GM12878 (cell line): ENCODE measurements around the gene DTX1. TPM values are rescaled to one million over a fixed set of nuclear protein-coding genes. Genes with fewer than 3 reads are reported as not detected.

Source experiments
- ATAC-seq: fragments of 200-7000 bp; cut with Tn5 transposase; 3 replicates; pipeline ENCODE4 v1.9.1; 2020; ENCODE audit warnings: mild to moderate bottlenecking, moderate library complexity
- BruUV-seq: library from RNA; stranded (reverse); fragments of 400-500 nt; replicated peaks from 2 replicates; lab custom pipeline; 2021; lab: Mats Ljungman, UMichigan
- CTCF ChIA-PET: fragments of 300-600 bp; sonication (Branson Sonifier 250); formaldehyde crosslinking; extraction: SDS; loops from one replicate; lab custom pipeline; 2021; ENCODE audit warnings: inconsistent platforms; lab: Yijun Ruan, JAX
- POLR2A ChIA-PET: fragments of 350-600 bp; formaldehyde crosslinking; extraction: SDS; loops from one replicate; lab custom pipeline; 2021; ENCODE audit warnings: inconsistent platforms; lab: Charles Lee
- RAD21 ChIA-PET: fragments of 300-600 bp; sonication (Branson Sonifier 250); formaldehyde crosslinking; loops from one replicate; lab custom pipeline; 2023; ENCODE audit warnings: antibody characterized with exemption; ENCODE audit not compliant: unreplicated experiment; lab: Charles Lee
- SMC1A ChIA-PET: fragments of 300-600 bp; sonication (Branson Sonifier 250); formaldehyde crosslinking; loops from one replicate; lab custom pipeline; 2023; ENCODE audit not compliant: unreplicated experiment, uncharacterized antibody; lab: Charles Lee
- DNase-seq: peaks from one replicate; pipeline ENCODE4 v3.0.0-alpha.2; 2011; ENCODE audit warnings: low read depth, low spot score
- FAIRE-seq: peaks from 3 replicates; lab custom pipeline; 2011; peaks lifted over from hg19 to GRCh38; lab: Jason Lieb, UNC
- H2AFZ ChIP-seq: 2 replicates; pipeline ENCODE4 v1.6.0; 2011; ENCODE audit warnings: low read depth, low read length, control low read depth; ENCODE audit not compliant: control insufficient read depth
- H3K27ac ChIP-seq: 2 replicates; pipeline ENCODE4 v1.5.1; 2011; ENCODE audit warnings: control low read depth; ENCODE audit not compliant: control insufficient read depth, insufficient read depth
- H3K27me3 ChIP-seq, 2 experiments: replicated peaks in 1 of 2; 2 replicates each; pipeline versions ENCODE4 v1.6.0 to v1.6.1; 2011; ENCODE audit warnings: low read length in 1 of 2; ENCODE audit not compliant: control insufficient read depth in 2 of 2, insufficient read depth in 2 of 2
- H3K36me3 ChIP-seq, 2 experiments: 2 replicates each; pipeline ENCODE4 v1.5.1; 2011; ENCODE audit warnings: low read length in 1 of 2; ENCODE audit not compliant: control insufficient read depth in 2 of 2, insufficient read depth in 2 of 2
- H3K4me1 ChIP-seq: 2 replicates; pipeline ENCODE4 v1.6.1; 2011; ENCODE audit warnings: mild to moderate bottlenecking, low read length, moderate library complexity, mixed read lengths; ENCODE audit not compliant: control insufficient read depth, insufficient read depth
- H3K4me2 ChIP-seq: 2 replicates; pipeline ENCODE4 v1.6.0; 2011; ENCODE audit warnings: control low read depth; ENCODE audit not compliant: control insufficient read depth, insufficient read depth
- H3K4me3 ChIP-seq: fragments of 200-600 bp; sonication (generic); 2 replicates; pipeline ENCODE4 v1.5.1; 2016
- H3K79me2 ChIP-seq: 2 replicates; pipeline ENCODE4 v1.6.0; 2011; ENCODE audit warnings: low read length; ENCODE audit not compliant: control insufficient read depth, insufficient read depth
- H3K9ac ChIP-seq: 2 replicates; pipeline ENCODE4 v1.8.0; 2011; ENCODE audit warnings: low read length, control low read depth, mixed read lengths; ENCODE audit not compliant: control insufficient read depth, insufficient read depth
- H3K9me3 ChIP-seq: replicated peaks from 3 replicates; pipeline ENCODE4 v1.5.1; 2011; ENCODE audit warnings: mild to moderate bottlenecking, low read length; ENCODE audit not compliant: control insufficient read depth, insufficient read depth
- H4K20me1 ChIP-seq: 2 replicates; pipeline ENCODE4 v1.6.0; 2011; ENCODE audit not compliant: control insufficient read depth, insufficient read depth
- IKZF2 ChIP-seq, 2 experiments: fragments of 450-650 bp; IDR thresholded peaks; 2 replicates each; pipeline ENCODE4 v1.6.1; 2017; ENCODE audit warnings: mild to moderate bottlenecking in 2 of 2, moderate library complexity in 2 of 2
- NFIC ChIP-seq: IDR thresholded peaks from 2 replicates; pipeline ENCODE4 v1.6.1; 2012; ENCODE audit warnings: low read depth, mild to moderate bottlenecking, inconsistent platforms, low read length, moderate library complexity
- RBBP5 ChIP-seq: fragments of 200-600 bp; sonication (generic); conservative IDR thresholded peaks from 2 replicates; pipeline ENCODE4 v1.6.1; 2016
- SMARCA5 ChIP-seq: fragments of 450-650 bp; IDR thresholded peaks from 2 replicates; pipeline ENCODE4 v1.6.1; 2017; ENCODE audit warnings: mild to moderate bottlenecking
- TAF1 ChIP-seq: IDR thresholded peaks from 2 replicates; pipeline ENCODE4 v1.6.1; 2011; ENCODE audit warnings: mild to moderate bottlenecking, low read depth, low read length, borderline replicate concordance
- WGBS: methylation state at CpG from one replicate; pipeline ENCODE4 v1.1.6; 2016; ENCODE audit warnings: low lambda C conversion rate; ENCODE audit not compliant: insufficient replicate concordance, insufficient coverage; ENCODE audit errors: missing lambda C conversion rate; 5-methylcytosine and 5-hydroxymethylcytosine counted together
- in situ Hi-C: fragments of 300-500 bp; cut with MboI; formaldehyde crosslinking; loops from 9 replicates; pipeline ENCODE4 v1.14.3; 2018; ENCODE audit warnings: mixed read lengths
- intact Hi-C: fragments of 100-400 bp; cut with micrococcal nuclease; formaldehyde crosslinking; loops from one replicate; pipeline ENCODE4 v1.14.2; 2022; ENCODE audit not compliant: unreplicated experiment
- polyA plus RNA-seq, 11 experiments: library from polyadenylated mRNA; depleted of rRNA in 4 of 11; unstranded in 6 of 11; stranded (reverse) in 5 of 11; fragments of >200 nt; fragmentation: Nextera tagmentation in 4 of 11; fragmentation: Illumina TruSeq in 1 of 11; extraction: Ambion mirVana in 4 of 11; extraction: Trizol in 1 of 11; gene quantifications; 1 replicate in 1 of 11; 2 replicates in 10 of 11; pipeline versions ENCODE4 v1.2.1 to v1.2.3, GENCODE V29; 2011 to 2016; ENCODE audit warnings: inconsistent platforms in 2 of 11, missing spikeins in 2 of 11, low read depth in 1 of 11
- total RNA-seq, 4 experiments: library from RNA; depleted of rRNA in 3 of 4; stranded (reverse); fragments of >200 nt in 3 of 4; fragmentation: Illumina TruSeq in 1 of 4; extraction: Trizol in 1 of 4; gene quantifications; 2 replicates each; pipeline versions ENCODE4 v1.2.1 to v1.2.3, GENCODE V29; 2013 to 2021
- TF ChIP-seq, protein P1 (sequence below): fragments of 450-650 bp; IDR thresholded peaks from 2 replicates; pipeline ENCODE4 v1.6.1; 2014; ENCODE audit warnings: mild to moderate bottlenecking
- TF ChIP-seq, protein P2 (sequence below): fragments of 450-650 bp; IDR thresholded peaks from 2 replicates; pipeline ENCODE4 v1.6.1; 2016; ENCODE audit warnings: mild to moderate bottlenecking, moderate library complexity, borderline replicate concordance
- TF ChIP-seq, protein P3 (sequence below): fragments of 450-650 bp; IDR thresholded peaks from 2 replicates; pipeline ENCODE4 v1.6.1; 2017; ENCODE audit warnings: borderline replicate concordance
- TF ChIP-seq, protein P4 (sequence below): fragments of 450-650 bp; IDR thresholded peaks from 2 replicates; pipeline ENCODE4 v1.6.1; 2016; ENCODE audit warnings: mild to moderate bottlenecking

The DTX1 gene
- total and polyA plus RNA-seq, 10 of the 15 experiments (the other 5 are each of a cell fraction or from before 2014, with no cell fraction given): 0.09 to 2.8 (median 0.66) TPM

DNA sequence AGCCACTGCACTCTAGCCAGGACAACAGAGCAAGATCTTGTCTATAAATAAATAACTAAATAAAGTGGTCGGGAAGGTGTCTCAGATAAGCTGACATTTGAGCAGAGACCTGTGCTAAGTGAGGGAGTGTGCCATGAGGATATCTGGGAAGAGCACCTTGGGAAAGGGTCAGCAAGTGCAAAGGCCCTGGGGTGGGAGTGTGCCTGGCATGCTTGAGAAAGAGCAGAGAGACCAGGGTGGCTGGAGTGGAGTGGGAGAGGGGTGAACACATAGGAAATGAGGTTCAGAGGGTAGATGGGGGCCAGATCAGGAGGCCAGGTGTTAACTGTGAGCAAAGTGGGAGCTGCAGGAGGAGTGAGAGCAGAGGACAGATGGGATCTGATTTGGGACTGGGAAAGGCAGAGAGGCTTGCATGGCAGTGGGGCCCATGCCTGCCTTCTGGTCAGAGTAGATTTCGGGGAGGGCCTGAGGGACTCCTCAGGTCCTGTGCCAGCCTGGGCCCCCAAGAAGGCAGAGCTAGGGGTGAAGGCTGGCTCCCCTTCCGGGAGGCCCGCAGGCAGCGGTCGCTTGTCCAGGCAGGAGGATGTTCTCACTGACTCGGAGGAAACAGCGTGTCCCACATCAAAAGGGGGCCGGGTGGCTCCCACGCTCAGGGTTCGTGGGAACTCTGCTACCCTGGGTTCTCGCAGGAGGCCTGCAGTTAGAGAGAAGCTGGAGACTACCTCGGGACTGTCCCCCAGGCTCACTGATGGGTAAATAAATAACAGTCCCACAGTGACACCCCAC lies 32.6 kb downstream of the DTX1 start:
- Histone ChIP-seq H3K79me2 (no peaks in the 10 kb centered on the region), H3K4me3 (no peak overlapping the region), H3K27ac (peak overlapping the region; percentile 68), H3K4me1 (peaks cover 50% of the 10 kb centered on the region), H3K4me2 (peak overlapping the region; percentile 39), H3K9ac (peak overlapping the region; percentile 5; the same call in 1 of the 2 replicates), H3K36me3 (no peaks in the 10 kb centered on the region), H3K27me3 (no peaks in the 10 kb centered on the region), H3K9me3 (no peaks in the 10 kb centered on the region; the same call in 2 of the 3 replicates), H2AFZ (peak overlapping the region; percentile 46), H4K20me1 (no peaks in the 10 kb centered on the region)
- POLR2A ChIA-PET: interaction anchor here (0.5 to 3.9 kb wide), 10 partner anchors 9 to 166 kb away, joined by 3 to 41 read pairs (median 6); partner anchors contain the start of gene OAS2
- intact Hi-C loops: no loop called here
- FAIRE-seq (peak; percentile 78), DNase-seq (peak; percentile 64), ATAC-seq (peak; percentile 49)
- SMC1A ChIA-PET: interaction anchor here (1.0 to 16.1 kb wide), 9 partner anchors 9 to 96 kb away, joined by 3 to 416 read pairs (median 8); partner anchors contain the start of gene DTX1
- RAD21 ChIA-PET: interaction anchor here (0.6 to 2.7 kb wide), 11 partner anchors 7 to 86 kb away, joined by 3 to 23 read pairs (median 8); no protein-coding TSS in a partner anchor
- in situ Hi-C loops: no loop called here
- BruUV-seq: no TSS peak
- CTCF ChIA-PET: interaction anchor here (1.1 to 7.0 kb wide), 9 partner anchors 9 to 109 kb away, joined by 3 to 98 read pairs (median 6); no protein-coding TSS in a partner anchor
- WGBS: 29% methylated on average over 13 of the region's 13 CpGs
- TF ChIP-seq RBBP5 (no peak), TAF1 (peak; percentile 42; the same call in 1 of the 2 replicates), NFIC (peak; percentile 46; the same call in 1 of the 2 replicates), SMARCA5 (0 out of 2 replicates have a peak, but pooled peaks have one; percentile 14), IKZF2 (IDR thresholded peaks at IDR 0.05) (peak in 1 of 2 experiments; percentile 32; a peak in 2 of 4 replicates)
- TF ChIP-seq, protein P1, sequence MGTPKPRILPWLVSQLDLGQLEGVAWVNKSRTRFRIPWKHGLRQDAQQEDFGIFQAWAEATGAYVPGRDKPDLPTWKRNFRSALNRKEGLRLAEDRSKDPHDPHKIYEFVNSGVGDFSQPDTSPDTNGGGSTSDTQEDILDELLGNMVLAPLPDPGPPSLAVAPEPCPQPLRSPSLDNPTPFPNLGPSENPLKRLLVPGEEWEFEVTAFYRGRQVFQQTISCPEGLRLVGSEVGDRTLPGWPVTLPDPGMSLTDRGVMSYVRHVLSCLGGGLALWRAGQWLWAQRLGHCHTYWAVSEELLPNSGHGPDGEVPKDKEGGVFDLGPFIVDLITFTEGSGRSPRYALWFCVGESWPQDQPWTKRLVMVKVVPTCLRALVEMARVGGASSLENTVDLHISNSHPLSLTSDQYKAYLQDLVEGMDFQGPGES: no peak
- TF ChIP-seq, protein P2, sequence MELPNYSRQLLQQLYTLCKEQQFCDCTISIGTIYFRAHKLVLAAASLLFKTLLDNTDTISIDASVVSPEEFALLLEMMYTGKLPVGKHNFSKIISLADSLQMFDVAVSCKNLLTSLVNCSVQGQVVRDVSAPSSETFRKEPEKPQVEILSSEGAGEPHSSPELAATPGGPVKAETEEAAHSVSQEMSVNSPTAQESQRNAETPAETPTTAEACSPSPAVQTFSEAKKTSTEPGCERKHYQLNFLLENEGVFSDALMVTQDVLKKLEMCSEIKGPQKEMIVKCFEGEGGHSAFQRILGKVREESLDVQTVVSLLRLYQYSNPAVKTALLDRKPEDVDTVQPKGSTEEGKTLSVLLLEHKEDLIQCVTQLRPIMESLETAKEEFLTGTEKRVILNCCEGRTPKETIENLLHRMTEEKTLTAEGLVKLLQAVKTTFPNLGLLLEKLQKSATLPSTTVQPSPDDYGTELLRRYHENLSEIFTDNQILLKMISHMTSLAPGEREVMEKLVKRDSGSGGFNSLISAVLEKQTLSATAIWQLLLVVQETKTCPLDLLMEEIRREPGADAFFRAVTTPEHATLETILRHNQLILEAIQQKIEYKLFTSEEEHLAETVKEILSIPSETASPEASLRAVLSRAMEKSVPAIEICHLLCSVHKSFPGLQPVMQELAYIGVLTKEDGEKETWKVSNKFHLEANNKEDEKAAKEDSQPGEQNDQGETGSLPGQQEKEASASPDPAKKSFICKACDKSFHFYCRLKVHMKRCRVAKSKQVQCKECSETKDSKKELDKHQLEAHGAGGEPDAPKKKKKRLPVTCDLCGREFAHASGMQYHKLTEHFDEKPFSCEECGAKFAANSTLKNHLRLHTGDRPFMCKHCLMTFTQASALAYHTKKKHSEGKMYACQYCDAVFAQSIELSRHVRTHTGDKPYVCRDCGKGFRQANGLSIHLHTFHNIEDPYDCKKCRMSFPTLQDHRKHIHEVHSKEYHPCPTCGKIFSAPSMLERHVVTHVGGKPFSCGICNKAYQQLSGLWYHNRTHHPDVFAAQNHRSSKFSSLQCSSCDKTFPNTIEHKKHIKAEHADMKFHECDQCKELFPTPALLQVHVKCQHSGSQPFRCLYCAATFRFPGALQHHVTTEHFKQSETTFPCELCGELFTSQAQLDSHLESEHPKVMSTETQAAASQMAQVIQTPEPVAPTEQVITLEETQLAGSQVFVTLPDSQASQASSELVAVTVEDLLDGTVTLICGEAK: peak; percentile 79; the same call in 1 of the 2 replicates
- TF ChIP-seq, protein P3, sequence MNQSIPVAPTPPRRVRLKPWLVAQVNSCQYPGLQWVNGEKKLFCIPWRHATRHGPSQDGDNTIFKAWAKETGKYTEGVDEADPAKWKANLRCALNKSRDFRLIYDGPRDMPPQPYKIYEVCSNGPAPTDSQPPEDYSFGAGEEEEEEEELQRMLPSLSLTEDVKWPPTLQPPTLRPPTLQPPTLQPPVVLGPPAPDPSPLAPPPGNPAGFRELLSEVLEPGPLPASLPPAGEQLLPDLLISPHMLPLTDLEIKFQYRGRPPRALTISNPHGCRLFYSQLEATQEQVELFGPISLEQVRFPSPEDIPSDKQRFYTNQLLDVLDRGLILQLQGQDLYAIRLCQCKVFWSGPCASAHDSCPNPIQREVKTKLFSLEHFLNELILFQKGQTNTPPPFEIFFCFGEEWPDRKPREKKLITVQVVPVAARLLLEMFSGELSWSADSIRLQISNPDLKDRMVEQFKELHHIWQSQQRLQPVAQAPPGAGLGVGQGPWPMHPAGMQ: no peak
- TF ChIP-seq, protein P4, sequence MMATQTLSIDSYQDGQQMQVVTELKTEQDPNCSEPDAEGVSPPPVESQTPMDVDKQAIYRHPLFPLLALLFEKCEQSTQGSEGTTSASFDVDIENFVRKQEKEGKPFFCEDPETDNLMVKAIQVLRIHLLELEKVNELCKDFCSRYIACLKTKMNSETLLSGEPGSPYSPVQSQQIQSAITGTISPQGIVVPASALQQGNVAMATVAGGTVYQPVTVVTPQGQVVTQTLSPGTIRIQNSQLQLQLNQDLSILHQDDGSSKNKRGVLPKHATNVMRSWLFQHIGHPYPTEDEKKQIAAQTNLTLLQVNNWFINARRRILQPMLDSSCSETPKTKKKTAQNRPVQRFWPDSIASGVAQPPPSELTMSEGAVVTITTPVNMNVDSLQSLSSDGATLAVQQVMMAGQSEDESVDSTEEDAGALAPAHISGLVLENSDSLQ: 0 out of 2 replicates have a peak, but pooled peaks have one; percentile 8
